Ascending aorta (tissue), 2 donors: Measurements from ENCODE around the gene CCP110. TPM values are rescaled to one million over a fixed set of nuclear protein-coding genes. Genes with fewer than 3 reads are reported as not detected.

Experiments used
- DNase-seq, 2 donors: peaks; one replicate each; pipeline ENCODE4 v3.0.0-alpha.2; 2019; ENCODE audit warnings: low spot score in 2 of 2
- H3K27ac ChIP-seq, 2 donors: fragments of 200-600 bp; sonication (generic); one replicate each; pipeline ENCODE4 v1.5.1; 2016 to 2017; ENCODE audit warnings: mild to moderate bottlenecking in 1 of 2
- H3K27me3 ChIP-seq: fragments of 200-600 bp; sonication (generic); one replicate; pipeline ENCODE4 v1.5.1; 2017
- H3K36me3 ChIP-seq, 2 donors: fragments of 200-600 bp; sonication (generic); one replicate each; pipeline ENCODE4 v1.5.1; 2016
- H3K4me1 ChIP-seq, 2 donors: fragments of 200-600 bp; sonication (generic); one replicate each; pipeline ENCODE4 v1.5.1; 2016 to 2017; ENCODE audit warnings: mild to moderate bottlenecking in 1 of 2
- H3K4me3 ChIP-seq, 2 donors: fragments of 200-600 bp; sonication (generic); one replicate each; pipeline ENCODE4 v1.5.1; 2016 to 2017; ENCODE audit warnings: mild to moderate bottlenecking in 1 of 2
- H3K9me3 ChIP-seq, 2 donors: fragments of 200-600 bp; sonication (generic); one replicate each; pipeline ENCODE4 v1.5.1; 2016
- intact Hi-C: fragments of 100-400 bp; cut with DNase I; formaldehyde crosslinking; loops from one replicate; pipeline ENCODE4 v1.15.1; 2023
- total RNA-seq: library from RNA; depleted of rRNA; stranded (reverse); fragments of >200 nt; gene quantifications from one replicate; pipeline ENCODE4 v1.1.0, GENCODE V29; 2016
- TF ChIP-seq, protein P1 (sequence below), 3 experiments: fragments of 200-600 bp in 2 of 3; fragments of 450-650 bp in 1 of 3; sonication (generic) in 2 of 3; IDR thresholded peaks; one replicate each; pipeline ENCODE4 v1.5.1; 2016 to 2019; ENCODE audit warnings: antibody characterized with exemption in 3 of 3, mild to moderate bottlenecking in 1 of 3, moderate library complexity in 1 of 3

The CCP110 gene
- total RNA-seq, 1 donor from 2014 or later, result 6.1 TPM

DNA sequence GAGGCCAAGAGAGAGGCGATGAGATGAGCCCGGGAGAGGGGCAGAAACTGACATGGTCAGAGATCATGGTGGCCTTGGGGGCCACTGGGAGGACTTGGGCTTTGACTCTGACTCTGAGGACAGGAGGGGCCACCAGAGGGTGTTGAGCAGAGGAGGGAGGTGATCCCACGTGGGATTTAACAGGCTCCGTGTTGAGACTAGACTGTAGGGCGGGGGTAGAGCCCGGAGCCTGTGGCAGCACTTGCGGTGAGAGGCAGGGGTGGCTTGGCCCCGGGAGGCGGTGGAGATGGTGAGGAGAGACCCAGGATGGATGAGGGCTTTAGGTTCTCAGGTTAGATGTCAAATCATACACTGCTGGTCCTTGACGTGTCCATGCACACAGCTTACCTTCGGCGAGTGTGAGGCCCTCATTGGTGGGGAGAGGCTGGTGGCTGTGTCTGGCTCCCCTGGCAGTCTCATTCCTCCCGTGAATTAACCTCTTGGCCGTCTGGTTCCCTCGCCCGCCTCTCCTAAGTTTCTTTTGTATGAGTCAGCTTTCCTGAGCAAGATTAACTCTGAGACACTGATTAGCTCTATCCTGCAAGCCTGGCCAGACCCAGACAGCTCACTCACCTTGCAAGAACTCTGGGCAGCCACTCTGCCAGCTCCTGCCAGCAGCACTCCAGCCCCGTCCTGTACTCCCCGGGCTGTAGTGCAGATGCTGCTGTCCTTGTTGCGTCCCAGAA, 71.5 kb downstream of the CCP110 start:
- Histone ChIP-seq H3K27me3 (no peaks in the 10 kb centered on the region), H3K4me1 (peaks cover 5 to 7% of the 10 kb centered on the region in 2 donors), H3K36me3 (peaks cover 5 to 23% of the 10 kb centered on the region in 2 donors), H3K4me3 (peak overlapping the region in 1 of 2 donors; percentile 17), H3K27ac (peak overlapping the region; percentile 70 to 73), H3K9me3 (no peaks in the 10 kb centered on the region)
- DNase-seq, result peak in 1 of 2 donors; percentile 72
- TF ChIP-seq, protein P1, sequence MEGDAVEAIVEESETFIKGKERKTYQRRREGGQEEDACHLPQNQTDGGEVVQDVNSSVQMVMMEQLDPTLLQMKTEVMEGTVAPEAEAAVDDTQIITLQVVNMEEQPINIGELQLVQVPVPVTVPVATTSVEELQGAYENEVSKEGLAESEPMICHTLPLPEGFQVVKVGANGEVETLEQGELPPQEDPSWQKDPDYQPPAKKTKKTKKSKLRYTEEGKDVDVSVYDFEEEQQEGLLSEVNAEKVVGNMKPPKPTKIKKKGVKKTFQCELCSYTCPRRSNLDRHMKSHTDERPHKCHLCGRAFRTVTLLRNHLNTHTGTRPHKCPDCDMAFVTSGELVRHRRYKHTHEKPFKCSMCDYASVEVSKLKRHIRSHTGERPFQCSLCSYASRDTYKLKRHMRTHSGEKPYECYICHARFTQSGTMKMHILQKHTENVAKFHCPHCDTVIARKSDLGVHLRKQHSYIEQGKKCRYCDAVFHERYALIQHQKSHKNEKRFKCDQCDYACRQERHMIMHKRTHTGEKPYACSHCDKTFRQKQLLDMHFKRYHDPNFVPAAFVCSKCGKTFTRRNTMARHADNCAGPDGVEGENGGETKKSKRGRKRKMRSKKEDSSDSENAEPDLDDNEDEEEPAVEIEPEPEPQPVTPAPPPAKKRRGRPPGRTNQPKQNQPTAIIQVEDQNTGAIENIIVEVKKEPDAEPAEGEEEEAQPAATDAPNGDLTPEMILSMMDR (IDR thresholded peaks at IDR 0.05), result no peak
- intact Hi-C loops, result no loop called here

DNA sequence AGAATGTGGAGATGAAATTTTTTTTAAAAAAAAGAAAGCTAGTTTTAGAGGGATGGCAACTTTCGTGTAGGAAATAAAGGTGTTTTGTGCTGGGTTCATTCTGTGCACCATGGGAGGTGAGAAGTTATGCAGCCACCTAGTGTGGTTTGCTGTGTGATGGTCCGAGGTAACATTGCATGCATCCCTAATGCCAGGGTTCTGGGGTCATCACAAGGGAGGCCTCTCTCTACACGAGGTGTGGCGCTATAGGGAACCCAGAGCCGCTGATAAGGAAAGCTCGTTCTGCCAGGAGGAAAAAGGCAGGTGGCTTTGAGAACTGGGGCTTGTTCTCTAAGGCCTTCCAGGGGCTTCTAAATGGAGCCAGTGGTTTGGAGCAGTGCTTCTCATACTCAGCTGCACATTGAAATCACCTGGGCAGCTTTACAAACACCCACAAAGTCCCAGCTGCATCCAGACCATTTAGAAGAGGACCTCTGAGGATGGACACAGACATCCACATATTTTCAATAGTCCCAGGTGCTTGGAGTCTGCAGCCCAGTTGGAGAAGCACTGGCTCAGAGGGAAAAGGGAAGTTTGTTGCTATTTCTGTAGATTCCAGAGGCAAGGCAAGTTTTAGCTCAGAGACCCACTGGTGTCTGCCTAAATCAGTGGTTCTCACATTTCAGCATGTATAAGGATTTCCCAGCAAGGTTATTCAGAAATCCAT, 75.2 kb downstream of the CCP110 start:
- no peak for DNase-seq
- Histone ChIP-seq H3K27me3 (no peaks in the 10 kb centered on the region), H3K36me3 (peaks cover 8 to 13% of the 10 kb centered on the region in 2 donors), H3K9me3 (no peaks in the 10 kb centered on the region), H3K4me1 (peaks cover 5 to 7% of the 10 kb centered on the region in 2 donors), H3K4me3 (no peak overlapping the region), H3K27ac (no peak overlapping the region)
- TF ChIP-seq, protein P1 (IDR thresholded peaks at IDR 0.05), result no peak
- intact Hi-C loops, result no loop called here

DNA sequence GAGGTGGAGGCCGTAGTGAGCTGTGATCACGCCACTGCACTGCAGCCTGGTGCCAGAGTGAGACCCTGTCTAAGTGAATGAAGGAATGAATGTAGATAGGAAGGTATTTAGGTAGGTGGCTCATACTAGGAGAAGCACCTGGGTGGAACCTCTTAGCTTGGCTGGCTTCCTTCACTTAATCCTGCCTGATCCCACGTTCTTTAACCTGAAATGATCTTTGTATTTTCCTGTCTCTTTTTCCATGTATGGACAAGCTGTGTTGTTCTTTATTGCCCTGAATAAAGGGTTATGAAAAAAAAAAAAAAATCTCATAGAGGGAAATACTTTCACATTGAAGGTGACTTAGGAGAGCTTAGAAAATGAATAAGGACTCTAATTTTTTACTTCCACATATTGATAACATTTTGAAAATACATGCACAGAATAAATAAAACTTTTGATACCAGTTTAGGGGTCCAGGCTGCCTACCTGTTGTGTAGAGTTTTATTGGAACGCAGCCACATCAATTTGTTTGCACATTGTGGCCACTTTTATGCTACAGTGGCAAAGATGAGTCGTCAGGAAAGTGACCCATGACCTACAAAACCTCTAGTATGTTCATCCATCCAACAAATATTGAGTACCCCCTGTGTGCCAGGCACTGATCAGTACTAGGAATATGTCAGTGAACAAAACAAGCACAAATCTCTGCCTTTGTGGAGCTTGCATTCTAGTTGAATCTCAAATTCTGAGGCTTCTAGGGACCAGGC, 76.4 kb downstream of the CCP110 start:
- Histone ChIP-seq H3K4me1 (peaks cover 0 to 5% of the 10 kb centered on the region in 2 donors), H3K27ac (no peak overlapping the region), H3K4me3 (no peak overlapping the region), H3K36me3 (peaks cover 8 to 13% of the 10 kb centered on the region in 2 donors), H3K9me3 (no peaks in the 10 kb centered on the region), H3K27me3 (no peaks in the 10 kb centered on the region)
- intact Hi-C loops, result no loop called here
- no peak for DNase-seq
- TF ChIP-seq, protein P1 (IDR thresholded peaks at IDR 0.05), result no peak

DNA sequence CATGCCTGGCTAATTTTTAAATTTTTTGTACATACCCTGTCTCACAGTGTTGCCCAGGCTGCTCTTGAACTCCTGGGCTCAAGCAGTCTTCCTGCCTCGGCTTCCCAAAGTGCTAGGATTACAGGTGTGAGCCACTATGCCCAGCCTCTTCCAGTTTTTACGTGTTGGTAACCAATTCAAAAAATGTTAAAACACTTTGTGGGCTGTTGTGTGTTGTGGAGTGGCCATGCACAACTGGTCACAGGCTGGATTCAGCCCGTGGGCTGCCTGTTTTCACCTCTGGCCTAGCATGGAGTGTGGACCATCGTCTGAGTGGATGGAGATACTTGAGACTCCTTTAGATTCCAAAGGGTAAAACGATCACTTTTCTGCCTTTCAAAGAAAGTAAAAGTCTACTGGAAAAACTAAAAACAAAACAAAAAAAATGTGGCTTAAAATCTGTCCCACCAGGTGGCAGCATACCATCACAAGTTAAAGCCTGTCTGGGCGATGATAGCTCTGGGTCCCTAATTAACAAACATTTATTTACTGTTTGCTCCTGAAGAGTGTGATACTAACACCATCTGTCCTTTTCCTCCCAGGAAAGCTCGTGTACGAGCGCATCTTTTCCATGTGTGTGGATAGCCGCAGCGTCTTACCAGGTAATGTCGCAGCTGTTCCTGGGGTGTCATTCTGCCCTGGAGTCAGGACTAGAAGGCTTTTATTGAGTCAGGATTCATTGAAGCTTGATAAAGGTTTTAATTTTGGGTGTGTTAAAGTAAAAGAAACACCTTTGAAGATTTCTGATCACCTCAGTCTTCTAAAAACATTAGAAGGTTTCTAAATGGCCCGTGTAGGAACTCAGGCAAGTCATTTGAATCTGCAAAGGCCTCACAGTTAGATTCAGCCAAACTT, 77.6 kb downstream of the CCP110 start:
- no peak for DNase-seq
- TF ChIP-seq, protein P1 (IDR thresholded peaks at IDR 0.05), result peak; percentile 39 to 65 (median 50)
- Histone ChIP-seq H3K4me3 (no peak overlapping the region), H3K27ac (no peak overlapping the region), H3K36me3 (peaks cover 8 to 13% of the 10 kb centered on the region in 2 donors), H3K4me1 (no peaks in the 10 kb centered on the region), H3K9me3 (no peaks in the 10 kb centered on the region), H3K27me3 (no peaks in the 10 kb centered on the region)
- intact Hi-C loops, result loop anchor here (1.0 kb wide), 1 partner anchor 285 kb away; no protein-coding TSS in a partner anchor

Other genes with a start within 250 kb of the CCP110 start
- gene CLEC19A, start 238.2 kb upstream of the CCP110 start, total RNA-seq, result not detected
- gene TMC5, start 106.1 kb upstream of the CCP110 start, total RNA-seq, result not detected
- 27.4 TPM for gene GDE1, start 1.8 kb upstream of the CCP110 start, total RNA-seq
- gene VPS35L, start 31.8 kb downstream of the CCP110 start, total RNA-seq, result 44.4 TPM
- 2.4 TPM for gene KNOP1, start 194.3 kb downstream of the CCP110 start, total RNA-seq
- gene IQCK, start 194.3 kb downstream of the CCP110 start, total RNA-seq, result not detected